Osteocyte (in vitro differentiated cells): Measurements from ENCODE around the gene KCNE5. TPM values are rescaled to one million over a fixed set of nuclear protein-coding genes. Genes with fewer than 3 reads are reported as not detected.
"Not testable (repeated sequence)": the region's sequence is repeated elsewhere in the genome, so short reads cannot be mapped to it uniquely, and the experiment has no call there.

Experiments
- DNase-seq: peaks from one replicate; pipeline ENCODE4 v3.0.0; 2021; ENCODE audit warnings: mixed read lengths; ENCODE audit not compliant: unreplicated experiment; ENCODE audit errors: extremely low spot score
- H3K27ac Mint-ChIP-seq: one replicate; pipeline ENCODE4 v1.8.0; 2021; ENCODE audit warnings: mild to moderate bottlenecking, mixed read lengths; ENCODE audit not compliant: unreplicated experiment
- H3K27me3 Mint-ChIP-seq: one replicate; pipeline ENCODE4 v1.8.0; 2021; ENCODE audit warnings: mixed read lengths; ENCODE audit not compliant: unreplicated experiment
- H3K36me3 Mint-ChIP-seq: one replicate; pipeline ENCODE4 v1.8.0; 2021; ENCODE audit warnings: mixed read lengths; ENCODE audit not compliant: unreplicated experiment
- H3K4me1 Mint-ChIP-seq: one replicate; pipeline ENCODE4 v1.8.0; 2021; ENCODE audit warnings: mixed read lengths; ENCODE audit not compliant: unreplicated experiment
- H3K4me3 Mint-ChIP-seq: one replicate; pipeline ENCODE4 v1.8.0; 2021; ENCODE audit warnings: mild to moderate bottlenecking, moderate library complexity, mixed read lengths; ENCODE audit not compliant: unreplicated experiment
- H3K9me3 Mint-ChIP-seq: one replicate; pipeline ENCODE4 v1.8.0; 2021; ENCODE audit warnings: mixed read lengths; ENCODE audit not compliant: unreplicated experiment
- total RNA-seq: library from RNA; stranded (reverse); gene quantifications from 2 replicates; pipeline ENCODE4 v1.2.1, GENCODE V29; 2021
- TF ChIP-seq, protein P1 (sequence below): fragments of 200-600 bp; sonication (generic); IDR thresholded peaks from 2 replicates; pipeline ENCODE4 v1.5.0; 2021; ENCODE audit warnings: antibody characterized with exemption, mild to moderate bottlenecking, moderate library complexity

The KCNE5 gene
- total RNA-seq, 1 donor from 2014 or later = 0.70 TPM

DNA sequence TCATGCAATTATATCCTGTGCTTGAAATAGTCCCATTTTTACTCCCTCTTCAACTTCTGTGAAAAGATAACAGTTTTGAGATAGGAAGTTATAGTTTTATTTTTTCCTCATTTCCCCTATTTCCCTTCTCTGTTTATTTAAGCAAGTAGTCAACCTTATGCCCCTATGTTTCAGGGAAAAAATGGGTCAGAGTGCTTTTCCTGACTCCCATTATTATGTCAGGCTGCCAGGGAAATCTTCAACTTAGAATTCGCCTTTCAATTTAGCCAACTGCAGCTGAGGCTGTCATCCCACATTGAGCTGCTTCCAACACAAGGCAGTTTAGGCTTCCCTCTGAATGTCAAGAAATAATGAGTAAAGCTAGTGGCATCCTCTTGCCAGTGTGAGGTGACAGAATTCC is 46.1 kb downstream of the KCNE5 start:
- Mint-ChIP-seq H3K4me3 (no peak overlapping the region), H3K4me1 (no peaks in the 10 kb centered on the region), H3K9me3 (no peaks in the 10 kb centered on the region), H3K27ac (no peak overlapping the region), H3K36me3 (no peaks in the 10 kb centered on the region), H3K27me3 (peaks cover 35% of the 10 kb centered on the region)
- DNase-seq = no peak
- TF ChIP-seq, protein P1, sequence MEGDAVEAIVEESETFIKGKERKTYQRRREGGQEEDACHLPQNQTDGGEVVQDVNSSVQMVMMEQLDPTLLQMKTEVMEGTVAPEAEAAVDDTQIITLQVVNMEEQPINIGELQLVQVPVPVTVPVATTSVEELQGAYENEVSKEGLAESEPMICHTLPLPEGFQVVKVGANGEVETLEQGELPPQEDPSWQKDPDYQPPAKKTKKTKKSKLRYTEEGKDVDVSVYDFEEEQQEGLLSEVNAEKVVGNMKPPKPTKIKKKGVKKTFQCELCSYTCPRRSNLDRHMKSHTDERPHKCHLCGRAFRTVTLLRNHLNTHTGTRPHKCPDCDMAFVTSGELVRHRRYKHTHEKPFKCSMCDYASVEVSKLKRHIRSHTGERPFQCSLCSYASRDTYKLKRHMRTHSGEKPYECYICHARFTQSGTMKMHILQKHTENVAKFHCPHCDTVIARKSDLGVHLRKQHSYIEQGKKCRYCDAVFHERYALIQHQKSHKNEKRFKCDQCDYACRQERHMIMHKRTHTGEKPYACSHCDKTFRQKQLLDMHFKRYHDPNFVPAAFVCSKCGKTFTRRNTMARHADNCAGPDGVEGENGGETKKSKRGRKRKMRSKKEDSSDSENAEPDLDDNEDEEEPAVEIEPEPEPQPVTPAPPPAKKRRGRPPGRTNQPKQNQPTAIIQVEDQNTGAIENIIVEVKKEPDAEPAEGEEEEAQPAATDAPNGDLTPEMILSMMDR = no peak

GRCh38 chrX:109577055-109577454 is 47.9 kb downstream of the KCNE5 start:
- TF ChIP-seq, protein P1 = no peak
- no peaks in the 10 kb centered on the region for H3K9me3 Mint-ChIP-seq
- H3K36me3 Mint-ChIP-seq = no peaks in the 10 kb centered on the region
- peaks cover 27% of the 10 kb centered on the region for H3K27me3 Mint-ChIP-seq
- no peaks in the 10 kb centered on the region for H3K4me1 Mint-ChIP-seq
- H3K27ac Mint-ChIP-seq = no peak overlapping the region
- no peak overlapping the region for H3K4me3 Mint-ChIP-seq
- no peak for DNase-seq

DNA sequence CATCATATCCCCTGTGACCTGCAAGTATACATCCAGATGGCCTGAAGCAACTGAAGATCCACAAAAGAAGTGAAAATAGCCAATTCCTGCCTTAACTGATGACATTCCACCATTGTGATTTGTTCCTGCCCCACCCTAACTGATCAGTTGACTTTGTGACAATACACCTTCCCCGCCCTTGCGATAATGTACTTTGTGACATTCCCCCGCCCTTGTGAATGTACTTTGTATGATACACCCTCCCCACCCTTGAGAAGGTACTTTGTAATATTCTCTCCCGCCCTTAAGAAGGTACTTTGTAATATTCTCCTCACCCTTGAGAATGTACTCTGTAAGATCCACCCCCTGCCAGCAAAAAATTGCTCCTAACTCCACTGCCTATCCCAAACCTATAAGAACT is 48.9 kb downstream of the KCNE5 start:
- H3K4me3 Mint-ChIP-seq, H3K4me1 Mint-ChIP-seq, H3K9me3 Mint-ChIP-seq, H3K36me3 Mint-ChIP-seq, H3K27ac Mint-ChIP-seq, DNase-seq: not testable (repeated sequence)
- peaks cover 22% of the 10 kb centered on the region for H3K27me3 Mint-ChIP-seq

Other genes with a start within 250 kb of the KCNE5 start
- not detected in 2 replicates for gene GUCY2F, start 143.1 kb downstream of the KCNE5 start, total RNA-seq
- gene NXT2, start 88.3 kb downstream of the KCNE5 start, total RNA-seq = 13.2 and 13.8 TPM in 2 replicates
- 62.1 and 68.4 TPM in 2 replicates for gene ACSL4, start 108.1 kb upstream of the KCNE5 start, total RNA-seq